Stimulated activated CD4-positive, alpha-beta T cell treated with anti-CD3 and anti-CD28 coated beads, Interleukin-12 subunit alpha, Interleukin-12 subunit beta, amount 100 ng/mL, for 48 hours (primary cell): Measurements from ENCODE around the gene METTL13.

Experiments
- DNase-seq, 3 donors: peaks; one replicate each; pipeline ENCODE4 v3.0.0-alpha.2; 2020; ENCODE audit warnings: low read depth in 2 of 3, low spot score in 1 of 3

Gene METTL13, protein sequence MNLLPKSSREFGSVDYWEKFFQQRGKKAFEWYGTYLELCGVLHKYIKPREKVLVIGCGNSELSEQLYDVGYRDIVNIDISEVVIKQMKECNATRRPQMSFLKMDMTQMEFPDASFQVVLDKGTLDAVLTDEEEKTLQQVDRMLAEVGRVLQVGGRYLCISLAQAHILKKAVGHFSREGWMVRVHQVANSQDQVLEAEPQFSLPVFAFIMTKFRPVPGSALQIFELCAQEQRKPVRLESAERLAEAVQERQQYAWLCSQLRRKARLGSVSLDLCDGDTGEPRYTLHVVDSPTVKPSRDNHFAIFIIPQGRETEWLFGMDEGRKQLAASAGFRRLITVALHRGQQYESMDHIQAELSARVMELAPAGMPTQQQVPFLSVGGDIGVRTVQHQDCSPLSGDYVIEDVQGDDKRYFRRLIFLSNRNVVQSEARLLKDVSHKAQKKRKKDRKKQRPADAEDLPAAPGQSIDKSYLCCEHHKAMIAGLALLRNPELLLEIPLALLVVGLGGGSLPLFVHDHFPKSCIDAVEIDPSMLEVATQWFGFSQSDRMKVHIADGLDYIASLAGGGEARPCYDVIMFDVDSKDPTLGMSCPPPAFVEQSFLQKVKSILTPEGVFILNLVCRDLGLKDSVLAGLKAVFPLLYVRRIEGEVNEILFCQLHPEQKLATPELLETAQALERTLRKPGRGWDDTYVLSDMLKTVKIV

DNA sequence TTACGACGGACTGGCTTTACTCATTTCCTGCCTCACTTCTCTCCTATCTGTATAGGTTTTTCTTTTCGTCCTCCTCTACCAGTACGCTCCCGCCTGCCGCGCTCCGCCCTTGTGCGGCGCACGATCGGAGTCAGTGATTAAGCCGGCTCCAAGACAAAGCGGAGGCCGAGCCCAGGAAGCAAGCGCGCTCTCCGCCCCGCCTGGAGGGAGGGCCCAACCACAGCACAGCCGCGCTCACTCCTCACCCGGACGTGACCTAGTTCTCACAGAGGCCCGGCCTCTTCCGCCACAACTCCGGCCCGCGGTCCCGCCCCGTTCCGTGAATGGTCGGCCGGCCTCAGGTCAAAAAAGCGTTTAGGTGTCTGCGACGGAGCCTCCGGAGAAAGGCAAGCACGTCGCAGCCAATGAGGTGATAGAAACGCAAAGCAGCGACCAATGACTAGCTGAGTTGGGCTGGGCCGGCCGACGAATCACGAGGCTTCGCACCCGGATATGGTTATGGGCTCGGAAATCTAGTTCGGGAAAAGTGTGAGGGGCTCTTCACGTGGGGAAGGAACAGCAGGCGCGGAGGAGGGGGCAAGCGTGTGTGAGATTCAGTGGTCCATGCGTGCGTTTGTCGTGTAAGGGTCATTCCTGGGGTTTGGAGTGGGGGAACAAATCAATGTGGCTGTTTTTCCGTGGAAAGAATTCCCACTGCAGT, at the start of gene METTL13:
METTL13 (plus strand) TSS at position 485 of the 700 bp plus-strand sequence. CDS start 308 bp downstream, outside the sequence.
- DNase-seq, result peak; percentile 94 to 98 (median 98)

DNA sequence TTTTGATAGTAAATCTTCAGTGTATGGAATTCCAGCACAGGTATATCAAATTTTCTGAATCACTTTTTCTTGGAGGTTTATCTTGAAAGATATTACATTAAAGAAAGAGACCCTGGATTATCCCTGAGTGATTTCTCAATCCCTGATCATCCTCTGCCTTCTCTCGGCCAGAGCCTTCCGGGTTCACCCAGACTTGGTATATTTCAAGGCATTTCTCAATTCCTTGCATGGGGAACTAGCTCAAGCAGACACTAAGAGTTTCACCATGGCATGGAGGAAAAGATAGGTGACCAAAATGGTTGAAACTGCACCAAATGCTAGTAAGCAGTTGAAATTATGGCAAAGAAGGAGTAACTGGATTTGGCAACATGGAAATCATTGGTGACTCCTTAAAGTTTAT, 45.3 kb upstream of the METTL13 start:
- DNase-seq, result no peak

DNA sequence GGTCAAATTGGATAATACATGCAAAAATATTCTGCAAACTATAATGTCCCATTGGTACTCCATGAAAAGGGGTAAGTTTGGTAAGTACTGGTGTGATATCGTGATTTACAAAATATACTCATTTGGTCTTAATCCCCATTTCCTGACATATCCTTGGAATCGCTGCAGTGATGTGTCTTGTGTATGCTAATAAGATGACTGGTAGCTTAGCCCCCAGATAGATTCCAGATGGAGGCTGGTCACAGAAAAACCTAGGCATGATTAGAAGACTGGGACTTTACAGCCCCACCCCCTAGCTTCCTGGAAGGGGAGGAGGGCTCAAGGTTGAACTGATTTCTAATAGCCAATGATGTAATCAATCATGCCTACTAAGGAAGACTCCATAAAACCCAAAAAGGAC, 42.5 kb upstream of the METTL13 start:
- DNase-seq, result no peak

DNA sequence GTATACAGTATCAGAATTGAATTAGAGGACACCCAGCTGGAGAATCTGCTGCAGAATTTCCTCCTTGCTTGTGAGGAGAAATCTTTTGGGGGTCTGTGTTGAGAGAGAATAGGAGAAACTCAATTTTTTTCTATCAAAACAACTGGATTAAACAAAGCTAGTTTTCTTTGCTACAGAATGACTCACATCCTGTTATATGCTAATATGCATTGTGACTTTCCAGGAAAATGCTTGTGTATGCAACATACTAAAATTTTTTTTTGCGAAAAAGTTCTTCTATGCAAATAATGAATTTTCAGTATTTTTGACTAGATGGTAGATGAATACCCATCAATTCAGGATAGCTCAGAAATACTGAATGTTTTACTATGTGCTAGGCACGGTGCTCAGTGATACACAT, 41.8 kb upstream of the METTL13 start:
- no peak for DNase-seq

DNA sequence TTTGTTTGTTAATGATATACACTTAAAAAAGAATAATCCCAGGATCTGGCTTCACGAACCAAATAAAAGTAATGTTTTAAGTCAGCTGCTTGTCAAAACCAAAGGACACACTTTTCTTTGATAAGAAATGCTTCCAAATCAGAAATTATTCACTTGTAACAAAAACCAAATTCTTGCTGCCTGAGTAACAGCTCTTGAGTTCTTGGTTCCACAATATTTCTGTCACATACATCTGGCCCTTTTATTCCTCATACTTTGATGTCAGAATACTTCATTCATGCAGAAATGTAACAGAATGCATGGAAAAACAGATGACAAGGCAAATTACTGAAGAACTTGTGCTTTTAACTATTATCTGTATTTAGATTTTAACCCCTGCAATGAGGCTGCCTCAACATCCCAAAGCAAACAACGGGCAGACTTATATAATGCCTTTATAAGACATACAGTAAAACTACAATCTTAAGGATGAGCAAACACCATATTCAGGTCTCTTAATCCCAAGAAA, 41.0 kb upstream of the METTL13 start:
- no peak for DNase-seq

DNA sequence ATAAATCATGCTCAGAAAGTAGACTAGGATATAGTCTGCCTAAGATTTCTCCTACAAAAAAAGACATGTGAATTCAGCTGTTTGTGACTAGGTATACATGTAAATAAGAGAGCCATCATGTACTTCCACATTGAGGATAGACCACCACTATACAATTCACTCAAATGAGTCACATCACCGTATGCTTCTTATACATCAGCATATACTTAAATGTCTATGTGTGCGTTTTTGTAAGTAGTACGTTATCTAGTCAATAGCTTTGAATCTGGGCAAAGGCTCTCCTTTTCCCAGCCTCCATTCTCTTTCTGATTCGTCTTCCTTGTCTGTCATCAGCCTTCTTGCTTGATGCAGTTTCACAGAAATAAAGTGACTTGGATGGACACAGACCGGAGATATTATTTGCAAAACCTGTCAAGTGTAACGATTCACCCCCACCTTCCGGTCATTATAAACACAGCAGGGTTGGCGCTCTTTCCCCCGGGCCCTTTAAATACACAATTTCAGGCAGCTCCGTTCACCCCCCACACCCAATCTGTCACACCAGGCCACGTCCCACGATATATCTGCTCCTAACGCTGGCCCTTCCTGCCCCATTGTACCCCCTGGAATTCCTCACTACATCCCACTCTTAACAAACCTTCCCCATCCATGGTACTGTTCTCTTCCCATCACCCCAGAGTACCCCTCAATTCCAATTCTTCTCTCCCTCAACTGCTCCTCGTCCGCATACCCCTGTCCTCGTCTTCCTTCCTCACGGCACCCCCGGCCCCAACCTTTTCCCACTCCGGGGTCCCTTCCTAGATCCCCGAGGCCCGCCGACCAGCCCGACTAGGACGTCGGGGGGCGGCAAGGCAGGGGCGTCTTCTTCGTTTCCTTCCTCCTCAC, 40.2 kb upstream of the METTL13 start:
- DNase-seq, result peak in 2 of 3 donors; percentile 21 to 43

DNA sequence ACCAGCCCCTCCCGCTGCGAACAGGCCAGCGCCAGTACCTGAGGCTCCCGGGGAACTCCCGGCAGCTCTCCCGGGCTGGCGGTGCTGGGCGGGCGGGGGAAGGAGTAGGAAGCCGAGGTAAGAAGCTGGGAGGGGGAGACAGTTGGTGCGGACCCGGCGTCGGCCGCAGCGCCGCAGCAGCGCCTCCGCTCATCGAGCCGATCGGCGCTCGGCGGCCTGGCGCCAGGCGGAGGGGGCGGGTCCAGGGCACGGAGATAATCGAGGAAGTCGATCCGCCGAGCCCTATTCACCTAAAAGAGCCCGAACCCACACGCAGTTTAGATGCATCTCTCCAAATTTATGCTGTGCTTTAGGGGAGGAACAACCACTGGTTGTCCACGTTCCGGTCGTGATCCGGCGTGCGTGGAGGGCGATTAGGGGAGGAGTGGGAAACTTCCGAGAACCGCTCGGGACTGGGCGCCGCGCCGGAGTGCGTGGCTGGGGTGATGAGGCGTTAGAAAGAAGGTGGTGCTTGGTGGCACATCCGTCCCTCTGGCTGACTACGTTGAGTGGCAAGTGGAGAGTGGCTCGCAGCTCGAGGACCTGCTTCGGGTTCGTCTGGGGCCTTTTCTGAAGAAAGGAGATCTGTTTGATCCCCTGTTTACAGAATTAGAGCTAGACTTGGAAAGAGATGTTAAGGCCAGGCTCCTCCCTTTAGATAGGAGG, 39.4 kb upstream of the METTL13 start, which contains the start of gene VAMP4:
VAMP4 (minus strand) TSS at position 194 of the 705 bp plus-strand sequence. CDS start 3,651 bp downstream, outside the sequence.
- peak; percentile 74 to 85 (median 78) for DNase-seq

DNA sequence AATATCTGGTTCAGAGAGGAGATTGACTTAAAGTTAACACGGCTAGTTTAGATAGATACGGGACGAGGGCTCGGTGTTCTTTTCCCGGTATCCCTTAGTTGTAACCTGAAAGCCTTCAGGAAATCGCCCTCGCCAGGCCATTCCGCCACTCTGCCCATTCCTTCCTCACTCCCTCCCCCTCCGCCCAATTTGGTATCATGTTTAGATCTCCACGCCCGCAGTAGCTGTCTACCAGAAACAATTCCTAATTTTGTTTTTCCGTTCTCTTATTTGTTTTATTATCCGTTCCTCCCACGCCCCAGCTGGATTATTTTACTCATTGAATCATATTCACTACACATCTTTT, 38.9 kb upstream of the METTL13 start:
- peak in 1 of 3 donors; percentile 1 for DNase-seq

DNA sequence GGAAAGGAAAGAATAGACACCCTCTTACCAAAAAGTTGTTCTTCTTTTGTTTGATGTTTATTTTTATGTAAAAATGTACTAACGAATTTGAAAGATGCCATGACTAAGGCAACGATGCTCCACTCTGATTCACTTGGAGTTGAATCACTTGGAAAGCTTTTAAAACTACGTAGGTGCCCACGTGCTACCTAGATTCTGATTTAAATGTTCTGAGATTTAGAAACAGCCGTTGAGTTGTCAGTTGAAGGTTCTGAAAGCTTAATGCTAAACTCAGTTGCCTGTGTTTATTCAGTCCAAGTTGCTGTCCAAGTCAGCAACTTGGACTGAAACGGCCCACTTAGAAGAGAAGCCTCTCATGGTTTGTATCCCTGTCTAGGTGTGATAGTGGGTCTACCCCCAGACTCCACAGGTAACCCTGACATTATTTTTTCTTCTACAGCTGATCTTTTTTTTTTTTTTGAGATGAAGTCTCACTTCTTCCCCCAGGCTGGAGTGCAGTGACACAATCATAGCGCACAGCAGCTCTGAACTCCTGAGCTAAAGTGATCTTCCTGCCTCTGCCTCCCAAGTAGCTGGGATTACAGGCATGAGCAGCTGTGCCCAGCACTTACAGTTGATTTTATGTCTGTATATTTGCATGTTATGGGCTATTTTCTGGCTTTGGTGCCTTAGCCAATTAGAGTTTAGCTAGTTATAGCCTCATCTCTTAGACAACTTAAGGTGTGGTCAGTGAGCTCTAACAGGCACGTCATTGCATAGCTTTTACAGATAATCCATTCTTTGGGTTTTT, 38.2 kb upstream of the METTL13 start:
- DNase-seq, result no peak

DNA sequence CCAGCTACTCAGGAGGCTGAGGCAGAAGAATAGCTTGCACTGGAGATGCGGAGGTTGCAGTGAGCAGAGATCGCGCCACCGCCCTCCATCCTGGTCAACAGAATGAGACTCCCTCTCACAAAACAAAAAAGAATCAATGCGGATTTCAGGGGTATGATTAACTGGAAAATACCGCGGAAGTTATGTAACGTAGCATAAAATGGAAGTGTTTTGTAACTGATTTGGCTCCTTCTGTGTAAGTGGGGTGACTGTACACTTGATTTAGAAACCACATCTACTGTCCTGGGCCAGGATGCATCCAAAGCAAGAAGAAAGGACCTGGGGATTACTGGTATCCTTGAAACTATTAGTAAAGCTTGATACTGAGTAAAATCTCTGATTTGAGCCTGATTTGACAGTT, 36.5 kb upstream of the METTL13 start:
- no peak for DNase-seq

DNA sequence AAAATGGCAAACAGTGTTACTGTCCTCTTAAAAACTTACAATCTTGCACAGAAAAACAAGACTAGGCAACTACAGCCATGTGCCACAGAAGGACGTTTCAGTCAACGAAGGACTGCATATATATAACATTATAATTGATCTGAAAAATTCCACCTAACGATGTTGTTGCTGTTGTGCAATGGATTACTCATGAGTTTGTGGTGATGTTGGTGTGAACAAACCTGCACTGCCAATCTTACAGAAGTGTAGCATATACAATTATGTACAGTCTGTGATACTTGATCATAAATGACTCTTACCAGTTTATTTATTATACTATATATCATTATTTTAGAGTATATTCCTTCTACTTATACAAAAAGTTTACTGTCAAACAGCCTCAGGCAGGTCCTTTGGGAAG, 32.8 kb upstream of the METTL13 start:
- DNase-seq, result no peak

DNA sequence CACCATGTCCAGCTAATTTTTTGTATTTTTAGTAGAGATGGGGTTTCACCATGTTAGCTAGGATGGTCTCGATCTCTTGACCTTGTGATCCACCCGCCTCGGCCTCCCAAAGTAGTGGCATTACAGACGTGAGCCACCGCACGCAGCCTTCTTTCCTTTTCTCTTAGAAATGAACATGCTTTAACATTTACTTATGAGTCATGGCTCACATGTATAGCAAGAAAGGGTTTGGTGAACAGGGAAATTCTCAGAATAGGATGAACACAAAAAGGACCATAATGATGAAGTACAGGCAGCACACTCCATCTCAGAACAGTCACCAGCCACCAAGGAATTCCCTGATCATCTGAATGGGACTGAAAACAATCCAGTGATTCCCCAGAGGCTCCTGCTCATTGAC, 30.2 kb upstream of the METTL13 start:
- DNase-seq, result no peak

DNA sequence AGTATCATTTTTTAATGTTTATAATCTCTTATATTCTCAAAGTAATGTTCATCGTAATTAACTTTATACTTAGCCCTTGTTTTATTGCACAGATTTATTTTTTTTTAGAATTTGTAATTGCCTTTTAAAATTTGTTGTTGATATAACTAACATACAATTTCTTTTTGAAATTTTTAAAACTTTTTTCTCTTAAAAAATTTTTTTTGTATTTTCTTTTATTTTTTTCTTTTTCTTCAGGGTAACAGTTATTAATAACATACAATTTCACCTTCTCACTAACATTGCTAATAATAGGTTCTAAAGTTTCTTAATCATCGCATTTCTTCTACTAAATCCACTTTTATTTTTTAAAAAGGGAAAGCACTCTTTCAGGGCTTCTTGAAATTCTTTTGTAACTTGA, 28.3 kb upstream of the METTL13 start:
- no peak for DNase-seq

DNA sequence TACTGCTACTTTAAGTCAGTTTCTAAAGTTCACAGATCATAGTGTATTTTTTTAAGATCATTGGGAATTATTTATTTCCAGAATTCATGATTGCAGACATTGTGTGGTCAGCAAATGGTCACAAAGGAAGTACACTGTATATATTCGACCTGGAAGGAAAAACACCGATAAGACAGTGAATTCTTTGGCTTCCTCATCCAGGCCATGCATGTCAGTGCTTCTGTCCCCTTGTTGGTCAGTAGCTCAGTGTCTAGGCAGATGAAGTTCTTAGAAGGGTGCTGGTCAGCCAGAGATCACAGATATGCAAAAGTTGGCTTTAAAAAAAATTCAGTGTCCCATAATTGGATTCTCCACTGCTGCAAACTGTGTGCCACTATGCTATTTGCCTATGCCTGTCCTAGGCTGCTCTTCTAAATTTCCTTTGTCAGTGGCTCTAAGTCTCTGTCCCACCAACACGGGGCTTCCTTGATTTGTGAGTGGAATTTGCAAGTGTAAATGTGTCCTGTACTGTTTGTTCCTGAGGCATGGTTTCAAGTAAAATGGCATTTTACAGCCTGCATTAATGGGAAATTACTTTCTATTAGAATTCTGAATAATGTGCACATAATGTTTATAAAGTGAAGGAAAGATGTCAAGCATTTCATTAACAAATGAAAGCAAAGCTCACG, 27.6 kb upstream of the METTL13 start:
- DNase-seq, result no peak

DNA sequence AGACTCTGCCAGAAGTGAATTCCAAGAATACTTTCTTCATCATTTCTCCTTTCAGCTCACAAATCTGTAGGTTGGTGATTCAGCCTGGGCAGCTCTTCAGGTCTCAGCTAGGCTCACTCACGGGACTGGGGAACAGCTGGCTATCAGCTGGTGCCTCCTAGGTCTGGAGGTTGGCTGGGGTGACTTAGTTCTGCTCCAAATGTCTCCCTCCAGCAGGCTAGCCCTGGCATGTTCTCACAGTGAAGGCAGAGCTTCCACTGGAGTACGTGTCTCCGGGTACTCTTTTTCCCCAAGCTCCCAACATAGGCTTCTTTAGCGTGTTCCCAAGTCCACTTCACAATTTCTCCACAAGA, 27.1 kb upstream of the METTL13 start:
- no peak for DNase-seq

DNA sequence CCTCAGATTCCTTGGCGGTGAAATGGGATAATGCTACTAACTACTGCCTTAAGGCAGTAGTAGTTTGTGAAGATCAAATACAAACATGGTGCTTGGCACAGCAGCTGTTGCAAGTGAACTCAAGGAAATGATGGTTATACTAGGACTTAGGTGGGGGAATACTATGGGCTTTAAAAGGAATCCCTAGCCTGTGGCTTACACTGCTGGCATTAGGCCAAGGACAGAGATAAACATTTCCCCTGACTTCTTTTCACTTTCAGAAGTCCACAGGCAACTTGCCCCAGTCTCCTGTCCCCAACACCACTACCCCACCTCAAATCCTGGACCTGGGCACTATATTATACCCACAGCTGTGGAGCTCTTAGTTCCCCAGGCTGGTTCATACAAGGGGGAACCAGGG, 26.5 kb upstream of the METTL13 start:
- DNase-seq, result no peak

DNA sequence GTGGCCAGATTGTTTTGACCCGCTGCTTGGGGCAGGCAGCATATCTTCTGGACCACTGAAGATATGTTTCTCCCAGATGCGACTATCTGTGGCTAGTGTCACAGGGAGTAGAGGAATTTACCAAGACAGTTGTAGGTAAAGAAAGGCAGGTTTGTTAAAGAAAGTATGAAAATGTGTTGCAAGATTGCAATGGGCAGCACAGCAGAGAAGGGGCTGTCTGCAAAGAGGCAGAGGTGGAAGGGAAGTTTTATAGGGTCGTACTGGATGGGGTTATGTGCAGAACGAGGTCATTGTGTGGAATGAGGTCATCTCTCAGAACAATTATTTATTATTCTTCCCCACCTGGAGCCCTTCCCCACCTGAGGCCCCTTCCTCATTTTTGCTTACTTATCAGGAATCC, 24.6 kb upstream of the METTL13 start:
- DNase-seq, result no peak

DNA sequence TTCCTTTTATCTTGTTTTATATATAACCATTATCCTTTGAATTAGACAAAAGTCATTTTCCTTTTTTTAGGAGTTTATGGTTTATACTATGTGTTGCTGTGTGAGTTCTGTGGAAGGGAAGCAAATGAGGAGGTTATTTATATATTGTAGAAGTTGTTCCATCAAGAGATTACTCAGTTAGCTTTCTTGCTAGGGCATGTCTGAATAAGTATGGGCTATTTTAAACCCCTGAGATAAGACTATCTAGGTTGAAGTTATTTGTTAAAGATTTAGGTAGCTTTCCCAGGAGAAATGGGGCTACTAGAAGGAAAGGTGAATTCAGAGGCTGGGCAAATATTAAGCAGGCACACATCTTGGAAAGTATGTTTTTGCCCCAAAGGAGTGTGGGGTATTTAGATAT, 23.4 kb upstream of the METTL13 start:
- DNase-seq, result no peak

DNA sequence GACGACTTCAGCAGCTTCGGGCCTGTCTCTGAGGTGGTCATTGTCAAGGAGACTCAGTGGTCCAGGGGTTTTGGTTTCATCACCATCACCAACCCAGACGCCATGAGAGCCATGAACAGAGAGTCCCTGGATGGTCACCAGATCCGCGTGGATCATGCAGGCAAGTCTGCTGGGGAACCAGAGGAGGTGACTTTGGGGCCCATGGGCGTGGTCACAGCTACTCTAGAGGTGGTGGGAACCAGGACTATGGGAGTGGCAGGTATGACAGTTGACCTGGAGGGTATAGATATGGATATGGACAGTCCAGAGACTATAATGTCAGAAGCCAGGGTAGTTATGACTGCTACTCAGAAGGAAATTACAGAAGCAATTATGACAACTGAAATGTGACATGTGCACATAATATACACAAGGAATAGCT, 19.3 kb upstream of the METTL13 start:
- no peak for DNase-seq
